Activated B cell treated with CpG ODN at 0.5 μM for 24 hours (primary cell): ENCODE measurements around the gene BTNL2. TPM values are rescaled to one million over a fixed set of nuclear protein-coding genes. Genes with fewer than 3 reads are reported as not detected.

ENCODE experiments used
- ATAC-seq: fragments of 200-7000 bp; cut with Tn5 transposase; one replicate; pipeline ENCODE4 v1.10.0; 2021; ENCODE audit warnings: low read depth, mild to moderate bottlenecking, moderate library complexity
- CTCF ChIA-PET: fragments of 350-600 bp; sonication (Branson Sonifier 250); formaldehyde crosslinking; loops from one replicate; lab custom pipeline; 2021; ENCODE audit warnings: antibody characterized with exemption; lab: Charles Lee
- POLR2A ChIA-PET: fragments of 350-600 bp; sonication (Branson Sonifier 250); formaldehyde crosslinking; loops from one replicate; lab custom pipeline; 2021; ENCODE audit warnings: antibody characterized with exemption; lab: Charles Lee
- DNase-seq: peaks from one replicate; pipeline ENCODE4 v3.0.0; 2022
- H3K27ac Mint-ChIP-seq: one replicate; pipeline ENCODE4 v1.8.0; 2020; ENCODE audit warnings: mixed read lengths
- H3K27me3 Mint-ChIP-seq: one replicate; pipeline ENCODE4 v1.8.0; 2021; ENCODE audit warnings: mixed read lengths
- H3K36me3 Mint-ChIP-seq: one replicate; pipeline ENCODE4 v1.8.0; 2021; ENCODE audit warnings: low read depth, mixed read lengths
- H3K4me1 Mint-ChIP-seq: one replicate; pipeline ENCODE4 v1.8.0; 2021; ENCODE audit warnings: mixed read lengths
- H3K4me3 Mint-ChIP-seq: one replicate; pipeline ENCODE4 v1.8.0; 2020; ENCODE audit warnings: mild to moderate bottlenecking, mixed read lengths
- H3K9me3 Mint-ChIP-seq: one replicate; pipeline ENCODE4 v1.8.0; 2020; ENCODE audit warnings: mixed read lengths
- CTCF ChIP-seq: fragments of 200-600 bp; IDR thresholded peaks from one replicate; pipeline ENCODE4 v1.8.0; 2022; ENCODE audit warnings: antibody characterized with exemption, mild to moderate bottlenecking
- intact Hi-C: fragments of 100-400 bp; cut with micrococcal nuclease; formaldehyde crosslinking; loops from one replicate; pipeline ENCODE4 v1.15.1; 2024
- total RNA-seq: library from RNA; stranded (reverse); gene quantifications from 2 replicates; pipeline ENCODE4 v1.2.3, GENCODE V29; 2022

Gene BTNL2
- total RNA-seq, 1 donor from 2014 or later, result not detected

GRCh38 chr6:32416036-32416435 is 9.1 kb upstream of the BTNL2 start:
- no peak overlapping the region for H3K4me3 Mint-ChIP-seq
- ChIA-PET CTCF (interaction anchor here (1.4 to 6.7 kb wide), 7 partner anchors 10 to 452 kb away, joined by 3 to 149 read pairs (median 39); no protein-coding TSS in a partner anchor), POLR2A (interaction anchor here (0.7 to 1.2 kb wide), 2 partner anchors 226 to 274 kb away, joined by 3 to 5 read pairs; partner anchors contain the start of gene PBX2)
- DNase-seq, result no peak
- no peak overlapping the region for H3K27ac Mint-ChIP-seq
- no peaks in the 10 kb centered on the region for H3K9me3 Mint-ChIP-seq
- ATAC-seq, result no peak
- H3K36me3 Mint-ChIP-seq, result no peaks in the 10 kb centered on the region
- H3K27me3 Mint-ChIP-seq, result peaks cover 6% of the 10 kb centered on the region
- peaks cover 14% of the 10 kb centered on the region for H3K4me1 Mint-ChIP-seq
- TF ChIP-seq CTCF, result no peak
- intact Hi-C loops, result loop anchor here (5.0 to 10.0 kb wide), 2 partner anchors 301 kb away; no protein-coding TSS in a partner anchor

- POLR2A ChIA-PET, result no interaction called here
- CTCF ChIA-PET, result interaction anchor here (0.9 to 6.7 kb wide), 10 partner anchors 9 to 453 kb away, joined by 3 to 149 read pairs (median 22); no protein-coding TSS in a partner anchor
Observed at GRCh38 chr6:32415521-32416019, 8.6 kb upstream of the BTNL2 start.

DNA sequence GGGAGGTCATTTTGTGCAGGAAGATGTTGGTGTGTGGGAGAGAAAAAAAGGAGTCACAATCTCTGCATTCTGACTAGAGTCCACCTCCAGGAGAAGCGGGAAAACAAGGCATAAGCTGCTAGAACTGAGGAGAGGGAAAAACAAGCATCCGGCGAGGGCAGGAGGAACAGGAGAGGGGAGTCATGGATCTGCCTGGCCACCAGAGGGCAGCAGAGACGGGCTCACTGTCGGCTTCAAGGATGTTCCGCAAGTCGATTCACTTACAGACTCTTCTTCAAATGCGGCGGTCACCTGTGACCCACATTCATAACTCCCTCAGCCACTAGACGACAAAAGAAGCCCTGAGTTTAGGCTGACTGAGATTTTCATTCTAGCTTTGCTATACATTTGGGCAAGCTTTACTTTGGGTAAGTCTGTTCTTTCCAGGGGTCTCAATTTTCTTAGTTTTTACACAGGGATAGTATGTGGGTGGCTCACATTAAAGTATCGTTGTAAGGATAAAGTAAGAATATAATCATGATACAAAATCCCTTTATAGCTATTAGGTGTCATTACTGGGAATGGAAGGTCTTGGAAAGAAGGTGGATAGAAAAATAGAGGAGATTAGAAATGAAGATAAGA is 6.6 kb upstream of the BTNL2 start:
- ATAC-seq (peak; percentile 88), DNase-seq (peak; percentile 80)
- no peak for TF ChIP-seq CTCF
- no peaks in the 10 kb centered on the region for H3K9me3 Mint-ChIP-seq
- H3K4me1 Mint-ChIP-seq, result peaks cover 14% of the 10 kb centered on the region
- peak overlapping the region; percentile 75 for H3K4me3 Mint-ChIP-seq
- no peaks in the 10 kb centered on the region for H3K36me3 Mint-ChIP-seq
- ChIA-PET CTCF (interaction anchor here (0.7 to 6.7 kb wide), 24 partner anchors 12 to 458 kb away, joined by 3 to 149 read pairs (median 9); partner anchors contain the start of genes PSMB9, TAP1 and TAP2), POLR2A (interaction anchor here (0.6 to 1.1 kb wide), 6 partner anchors 21 to 441 kb away, joined by 3 to 9 read pairs (median 4); partner anchors contain the start of gene TAP2)
- peak overlapping the region; percentile 5 for H3K27ac Mint-ChIP-seq
- intact Hi-C loops, result loop anchor here (1.0 to 10.0 kb wide), 5 partner anchors 16 to 384 kb away; no protein-coding TSS in a partner anchor
- peaks cover 4% of the 10 kb centered on the region for H3K27me3 Mint-ChIP-seq

More at GRCh38 chr6:32415521-32416019, 8.6 kb upstream of the BTNL2 start:
- peaks cover 14% of the 10 kb centered on the region for H3K4me1 Mint-ChIP-seq
- peak overlapping the region; percentile 53 for H3K4me3 Mint-ChIP-seq
- ATAC-seq (peak; percentile 82), DNase-seq (peak; percentile 69)
- intact Hi-C loops, result loop anchor here (1.0 to 10.0 kb wide), 5 partner anchors 17 to 453 kb away; no protein-coding TSS in a partner anchor
- no peak overlapping the region for H3K27ac Mint-ChIP-seq
- no peaks in the 10 kb centered on the region for H3K9me3 Mint-ChIP-seq
- H3K27me3 Mint-ChIP-seq, result peaks cover 6% of the 10 kb centered on the region
- TF ChIP-seq CTCF, result peak; percentile 73
- no peaks in the 10 kb centered on the region for H3K36me3 Mint-ChIP-seq

DNA sequence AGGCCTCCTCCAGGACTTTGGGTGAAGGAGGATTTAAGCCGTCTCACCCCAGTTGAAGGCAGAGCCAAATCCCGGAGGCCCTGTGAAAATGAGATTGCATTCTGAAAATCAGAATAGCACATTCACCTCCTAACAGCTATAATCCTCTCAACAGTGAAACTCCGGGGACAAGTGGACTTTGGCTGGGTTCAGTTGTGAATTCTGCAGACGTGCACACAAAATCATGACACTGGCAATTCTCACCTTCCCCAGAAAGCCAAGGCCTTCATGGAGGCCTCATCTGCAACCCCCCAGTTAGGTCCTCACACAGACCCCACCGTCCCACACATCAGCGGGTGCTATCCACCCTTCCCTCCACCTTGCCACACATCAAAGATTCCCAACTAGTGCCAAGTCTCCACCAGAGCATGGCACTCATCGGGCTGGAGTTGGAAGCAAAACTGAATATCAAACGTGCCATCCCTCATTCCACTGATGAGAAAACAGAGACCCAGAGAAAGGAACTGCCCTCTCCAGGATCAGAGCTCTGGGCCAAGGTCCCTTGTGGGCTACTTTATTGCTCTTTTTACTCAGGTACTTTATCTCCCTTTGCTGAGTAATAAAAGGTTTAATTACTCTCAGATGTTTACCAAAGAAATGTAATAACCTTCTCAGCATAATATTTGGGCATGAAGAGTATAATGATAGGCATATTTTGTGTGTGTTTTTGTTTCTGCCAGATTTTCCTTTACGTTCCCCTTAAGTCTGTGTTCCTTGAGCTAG is 4.8 kb upstream of the BTNL2 start:
- H3K4me1 Mint-ChIP-seq, result peaks cover 14% of the 10 kb centered on the region
- intact Hi-C loops, result loop anchor here (10.0 kb wide), 1 partner anchor 297 kb away; no protein-coding TSS in a partner anchor
- H3K27me3 Mint-ChIP-seq, result peaks cover 4% of the 10 kb centered on the region
- no peak for DNase-seq
- TF ChIP-seq CTCF, result no peak
- ChIA-PET CTCF (interaction anchor here (0.7 to 6.7 kb wide), 8 partner anchors 10 to 456 kb away, joined by 3 to 149 read pairs (median 10); partner anchors contain the start of gene TAP2), POLR2A (no interaction called here)
- H3K27ac Mint-ChIP-seq, result no peak overlapping the region
- no peak for ATAC-seq
- H3K36me3 Mint-ChIP-seq, result no peaks in the 10 kb centered on the region
- no peak overlapping the region for H3K4me3 Mint-ChIP-seq
- H3K9me3 Mint-ChIP-seq, result no peaks in the 10 kb centered on the region
